ENCODE measurements around the gene GPS1.

The GPS1 gene

DNA sequence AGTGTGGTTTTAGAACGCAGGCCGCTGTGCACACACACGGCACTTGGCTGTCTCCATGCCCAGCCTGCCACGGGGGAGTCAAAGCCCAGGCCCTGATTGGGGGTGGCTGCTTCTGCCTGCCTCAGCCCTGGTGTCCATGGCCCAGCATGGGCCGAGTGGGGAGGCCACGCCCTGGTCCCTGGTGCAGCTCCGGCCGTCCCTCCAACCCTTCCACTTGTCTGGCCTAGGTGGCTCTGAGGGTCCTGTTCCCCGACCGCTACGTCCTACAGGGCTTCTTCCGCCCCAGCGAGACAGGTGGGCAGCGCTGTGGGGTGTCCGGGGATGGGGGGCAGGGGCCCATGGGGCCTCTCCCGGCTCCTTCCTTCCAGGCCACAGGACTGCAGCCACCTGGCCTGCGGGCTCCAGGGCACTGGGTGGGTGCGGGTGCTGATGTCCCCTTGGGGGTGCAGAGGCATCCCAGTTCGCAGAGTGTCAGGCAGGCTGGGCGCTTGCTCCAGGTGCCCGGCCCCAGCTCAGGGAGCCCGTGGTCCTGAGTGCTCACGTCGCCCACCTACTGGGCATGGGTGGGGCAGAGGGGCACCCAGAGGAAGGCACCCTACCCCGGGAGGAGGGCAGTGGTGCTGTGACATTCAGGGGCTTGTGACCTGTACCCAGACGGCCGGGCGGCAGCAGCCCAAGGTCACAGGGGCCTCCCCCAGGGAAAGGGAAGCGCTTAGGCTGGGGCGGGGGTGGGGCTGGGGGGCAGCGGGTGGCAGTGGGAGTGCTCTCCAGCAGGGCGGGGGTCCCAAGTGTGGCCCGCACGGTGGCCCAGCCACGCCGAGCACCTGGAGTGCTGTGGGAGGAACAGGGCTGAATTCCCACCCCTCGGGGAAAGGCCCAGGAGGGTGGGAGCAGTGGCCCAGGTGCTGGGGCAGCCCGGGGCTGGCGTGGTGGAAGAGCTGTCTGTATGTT is 40.8 kb upstream of the GPS1 start:
- DNase-seq (ENCODE audit: insufficient read length, low spot score) (no peak), FAIRE-seq (no peak)
- TF ChIP-seq POLR2A (IDR thresholded peaks at IDR 0.05; ENCODE audit: low read depth, low read length): no peak

DNA sequence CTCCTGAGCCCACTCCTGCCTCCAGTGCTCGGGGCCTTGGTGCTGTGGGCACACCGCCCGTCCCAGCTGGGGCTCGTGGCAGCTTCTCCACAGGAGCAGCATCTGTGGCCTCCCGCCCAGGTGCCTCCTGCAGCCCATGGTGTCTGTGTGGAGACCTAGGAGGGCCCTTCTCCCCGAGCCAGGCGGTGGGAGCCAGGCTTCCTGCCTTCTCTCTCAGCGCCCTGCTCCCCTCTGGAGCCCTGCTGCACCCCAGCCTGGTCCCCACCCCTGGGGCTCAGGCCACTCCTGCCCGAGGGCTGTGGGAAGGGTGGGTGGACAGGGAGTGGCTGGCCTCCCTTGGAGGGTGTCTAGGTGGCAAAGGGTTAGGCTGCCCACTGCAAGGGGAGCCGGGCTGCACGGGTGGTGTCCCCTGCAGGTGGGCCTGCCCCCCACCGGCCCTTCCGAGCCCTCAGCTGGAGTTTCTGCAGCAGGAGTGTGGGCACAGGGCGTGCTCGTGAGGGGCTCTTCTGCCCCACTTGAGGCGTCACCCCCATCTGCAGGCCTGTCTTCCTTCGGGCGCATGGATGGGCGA is 40.0 kb upstream of the GPS1 start:
- no peak for TF ChIP-seq POLR2A (IDR thresholded peaks at IDR 0.05; ENCODE audit: low read depth, low read length)
- DNase-seq (ENCODE audit: insufficient read length, low spot score) (no peak), FAIRE-seq (no peak)

GRCh38 chr17:82012261-82012639 is 39.4 kb upstream of the GPS1 start:
- no peak for FAIRE-seq

DNA sequence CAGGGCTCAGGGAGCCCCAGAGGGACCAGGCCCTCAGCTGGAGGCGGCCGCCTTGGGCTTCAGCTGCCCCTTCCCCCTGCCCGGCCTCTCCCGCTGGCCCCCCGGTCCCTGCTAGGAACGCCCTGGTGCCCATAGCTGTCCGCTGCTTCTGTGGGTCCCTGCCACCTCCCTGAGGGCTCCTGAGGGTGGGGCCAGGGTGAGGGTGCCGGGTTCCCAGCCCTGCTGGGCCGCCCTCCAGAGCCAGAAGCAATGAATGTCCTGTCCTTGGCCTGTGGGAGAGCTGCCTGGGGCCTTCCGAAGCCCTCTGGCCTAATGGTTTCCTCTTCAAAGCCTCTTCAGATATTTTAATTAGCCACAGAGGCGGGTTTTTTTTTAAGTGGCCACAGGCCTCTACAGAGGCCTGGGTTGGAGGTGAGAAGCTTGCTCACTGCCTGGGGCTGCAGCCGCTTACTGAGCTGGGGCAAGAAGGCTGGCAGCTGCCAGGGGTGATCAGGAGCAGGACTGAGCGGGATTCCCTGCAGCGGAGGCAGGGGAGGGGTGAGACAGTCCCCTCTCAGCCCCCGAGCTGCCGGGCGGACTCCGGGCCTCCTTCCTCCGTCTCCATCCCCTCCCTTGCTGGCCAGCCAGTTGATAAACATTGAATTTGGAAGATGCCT is 38.9 kb upstream of the GPS1 start:
- DNase-seq (ENCODE audit: insufficient read length, low spot score): no peak
- no peak for FAIRE-seq
- no peak for TF ChIP-seq POLR2A (IDR thresholded peaks at IDR 0.05; ENCODE audit: low read depth, low read length)

More at GRCh38 chr17:82012261-82012639, 39.4 kb upstream of the GPS1 start:
- no peak for TF ChIP-seq POLR2A (IDR thresholded peaks at IDR 0.05; ENCODE audit: low read depth, low read length)
- DNase-seq (ENCODE audit: insufficient read length, low spot score): no peak

- DNase-seq (ENCODE audit: insufficient read length, low spot score) (no peak), FAIRE-seq (no peak)
- no peak for TF ChIP-seq POLR2A (IDR thresholded peaks at IDR 0.05; ENCODE audit: low read depth, low read length)
These were observed 38.4 kb upstream of the GPS1 start for GRCh38 chr17:82013341-82013740.

GRCh38 chr17:82013772-82014321 is 37.9 kb upstream of the GPS1 start:
- DNase-seq (ENCODE audit: insufficient read length, low spot score) (no peak), FAIRE-seq (no peak)
- TF ChIP-seq POLR2A (IDR thresholded peaks at IDR 0.05; ENCODE audit: low read depth, low read length): no peak

- FAIRE-seq: no peak
- no peak for TF ChIP-seq POLR2A (IDR thresholded peaks at IDR 0.05; ENCODE audit: low read depth, low read length)
- no peak for DNase-seq (ENCODE audit: insufficient read length, low spot score)
These were observed 37.3 kb upstream of the GPS1 start for GRCh38 chr17:82014432-82014831.

DNA sequence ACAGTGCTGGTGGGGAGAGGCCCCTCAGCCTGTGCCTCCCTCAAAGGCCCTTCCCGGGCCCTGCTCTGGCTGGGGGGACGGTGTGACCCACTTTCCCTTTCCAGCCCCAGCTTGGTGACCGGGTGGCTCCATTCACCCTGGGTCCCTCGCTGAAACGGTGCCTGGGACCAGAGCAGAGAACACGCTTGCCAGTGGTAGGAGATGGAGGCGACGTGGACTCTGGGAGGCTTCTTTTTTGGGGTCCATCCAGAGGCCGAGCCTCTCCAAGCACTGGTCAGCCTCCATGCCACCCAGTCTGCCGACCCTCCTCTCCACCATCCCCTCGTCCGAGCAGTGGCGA is 36.8 kb upstream of the GPS1 start:
- TF ChIP-seq POLR2A (IDR thresholded peaks at IDR 0.05; ENCODE audit: low read depth, low read length): no peak
- FAIRE-seq: no peak
- no peak for DNase-seq (ENCODE audit: insufficient read length, low spot score)

- FAIRE-seq (no peak), DNase-seq (ENCODE audit: insufficient read length, low spot score) (no peak)
- TF ChIP-seq POLR2A (IDR thresholded peaks at IDR 0.05; ENCODE audit: low read depth, low read length): no peak
These were observed 36.3 kb upstream of the GPS1 start for GRCh38 chr17:82015311-82015971.

GRCh38 chr17:82016061-82016874 is 35.4 kb upstream of the GPS1 start:
- FAIRE-seq (no peak), DNase-seq (ENCODE audit: insufficient read length, low spot score) (no peak)
- TF ChIP-seq POLR2A (IDR thresholded peaks at IDR 0.05; ENCODE audit: low read depth, low read length): no peak

- no peak for DNase-seq (ENCODE audit: insufficient read length, low spot score)
- FAIRE-seq: no peak
- TF ChIP-seq POLR2A (IDR thresholded peaks at IDR 0.05; ENCODE audit: low read depth, low read length): no peak
These were observed 34.7 kb upstream of the GPS1 start for GRCh38 chr17:82016875-82017459.

- FAIRE-seq (no peak), DNase-seq (ENCODE audit: insufficient read length, low spot score) (no peak)
- no peak for TF ChIP-seq POLR2A (IDR thresholded peaks at IDR 0.05; ENCODE audit: low read depth, low read length)
These were observed 34.0 kb upstream of the GPS1 start for GRCh38 chr17:82017612-82018151.

All from H54 (cell line).